BJ (cell line): ENCODE measurements around the gene OR8B12. TPM values are rescaled to one million over a fixed set of nuclear protein-coding genes. Genes with fewer than 3 reads are reported as not detected.

Source experiments
- CTCF ChIA-PET: fragments of 350-600 bp; formaldehyde crosslinking; extraction: SDS; loops from one replicate; lab custom pipeline; 2021; ENCODE audit warnings: antibody characterized with exemption, inconsistent platforms; lab: Yijun Ruan, JAX
- POLR2A ChIA-PET: fragments of 300-600 bp; sonication (Branson Sonifier 250); formaldehyde crosslinking; extraction: SDS; loops from one replicate; lab custom pipeline; 2021; ENCODE audit warnings: antibody characterized with exemption; lab: Charles Lee
- DNase-seq: peaks from one replicate; pipeline ENCODE4 v3.0.0-alpha.2; 2011; ENCODE audit warnings: low read depth
- H3K27me3 ChIP-seq: 2 replicates; pipeline ENCODE4 v1.6.0; 2011; ENCODE audit warnings: low read length; ENCODE audit not compliant: control insufficient read depth, insufficient read depth
- H3K36me3 ChIP-seq: 2 replicates; pipeline ENCODE4 v1.5.1; 2011; ENCODE audit warnings: low read length; ENCODE audit not compliant: control insufficient read depth, insufficient read depth
- H3K4me3 ChIP-seq: 2 replicates; pipeline ENCODE4 v1.5.1; 2011; ENCODE audit warnings: low read depth, mild to moderate bottlenecking, control low read depth, low read length
- CTCF ChIP-seq: IDR thresholded peaks from 2 replicates; pipeline ENCODE4 v1.5.1; 2011; ENCODE audit warnings: low read depth, mild to moderate bottlenecking, control low read depth, inconsistent platforms, low read length, moderate library complexity; ENCODE audit not compliant: insufficient read depth
- polyA plus RNA-seq: library from polyadenylated mRNA; depleted of rRNA; stranded (reverse); fragments of >200 nt; gene quantifications from 2 replicates; pipeline ENCODE4 v1.2.3, GENCODE V29; 2011

Gene OR8B12
- polyA plus RNA-seq, 1 experiment, result not detected

- no peak overlapping the region for H3K4me3 ChIP-seq
- DNase-seq, result no peak
- ChIA-PET POLR2A (no interaction called here), CTCF (no interaction called here)
- TF ChIP-seq CTCF, result no peak
- H3K27me3 ChIP-seq, result no peaks in the 10 kb centered on the region
- H3K36me3 ChIP-seq, result no peaks in the 10 kb centered on the region
These were observed 9.4 kb downstream of the OR8B12 start for GRCh38 chr11:124534051-124534450.

GRCh38 chr11:124533626-124534025 is 9.8 kb downstream of the OR8B12 start:
- Histone ChIP-seq H3K27me3 (no peaks in the 10 kb centered on the region), H3K36me3 (no peaks in the 10 kb centered on the region), H3K4me3 (no peak overlapping the region)
- ChIA-PET CTCF (no interaction called here), POLR2A (no interaction called here)
- DNase-seq, result no peak
- no peak for TF ChIP-seq CTCF

DNA sequence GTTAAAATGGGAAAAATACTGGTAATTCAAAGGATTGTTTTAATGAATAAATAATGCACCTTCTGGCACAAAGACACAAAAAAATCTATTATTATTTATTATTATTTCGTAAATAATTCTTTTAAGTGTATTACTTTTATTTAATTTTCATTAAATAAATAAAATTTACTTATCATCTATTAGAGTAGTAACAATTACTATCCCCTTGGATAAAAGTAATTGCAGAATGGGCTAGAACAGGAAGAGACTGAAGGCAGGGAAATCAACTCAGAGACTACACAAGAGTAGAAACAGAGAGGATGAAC is 23.0 kb downstream of the OR8B12 start:
- Histone ChIP-seq H3K36me3 (no peaks in the 10 kb centered on the region), H3K27me3 (no peaks in the 10 kb centered on the region), H3K4me3 (no peak overlapping the region)
- ChIA-PET CTCF (no interaction called here), POLR2A (no interaction called here)
- no peak for DNase-seq
- no peak for TF ChIP-seq CTCF

DNA sequence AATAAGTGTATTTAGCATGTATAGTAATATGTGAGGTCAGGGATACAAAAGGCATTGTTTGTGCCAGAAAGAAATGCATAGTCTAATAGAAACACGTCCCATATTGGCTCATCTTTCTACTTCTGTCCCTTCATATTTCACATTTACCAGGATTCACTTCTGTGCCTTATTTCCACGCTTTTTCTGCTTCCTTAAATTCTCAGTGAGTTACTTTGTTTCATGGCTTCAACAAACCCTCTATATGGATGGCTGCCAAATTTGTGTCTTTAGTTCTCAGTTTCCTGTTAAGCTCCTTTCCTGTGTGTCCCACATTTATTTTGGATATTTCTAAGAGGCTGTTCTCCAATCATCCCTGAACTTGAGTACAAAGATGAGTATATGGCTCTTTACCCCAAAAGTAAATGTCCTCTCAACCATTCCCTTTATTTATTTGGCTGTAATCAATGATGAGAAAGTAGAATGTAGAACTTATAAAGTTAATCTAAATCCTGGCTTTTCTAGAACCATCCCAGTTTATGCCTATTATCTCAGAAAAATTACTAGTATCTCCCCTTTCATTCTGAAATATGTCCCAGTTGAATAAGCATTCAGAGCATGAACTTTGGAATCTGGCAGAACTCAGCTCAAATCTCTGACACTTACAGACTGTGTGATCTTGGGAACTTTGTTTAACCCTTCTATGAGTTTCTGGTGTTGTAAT is 23.5 kb downstream of the OR8B12 start:
- Histone ChIP-seq H3K4me3 (no peak overlapping the region), H3K27me3 (no peaks in the 10 kb centered on the region), H3K36me3 (no peaks in the 10 kb centered on the region)
- POLR2A ChIA-PET, result no interaction called here
- no peak for TF ChIP-seq CTCF
- DNase-seq, result no peak
- CTCF ChIA-PET, result no interaction called here

- ChIA-PET CTCF (no interaction called here), POLR2A (no interaction called here)
- H3K27me3 ChIP-seq, result no peaks in the 10 kb centered on the region
- no peaks in the 10 kb centered on the region for H3K36me3 ChIP-seq
- no peak for TF ChIP-seq CTCF
- no peak overlapping the region for H3K4me3 ChIP-seq
- DNase-seq, result no peak
These were observed 24.4 kb downstream of the OR8B12 start for GRCh38 chr11:124518989-124519451.
